Activated T-cell treated with anti-CD3 and anti-CD28 coated beads, Interleukin-2, amount 50 U/mL, for 24 hours (primary cell): Measurements from ENCODE around the gene RELN.

ENCODE experiments used
- DNase-seq: peaks from one replicate; pipeline ENCODE4 v3.0.0-alpha.2; 2020
- H3K27ac Mint-ChIP-seq: 2 replicates; pipeline ENCODE4 v1.8.0; 2020; ENCODE audit warnings: mild to moderate bottlenecking, mixed read lengths
- H3K27me3 Mint-ChIP-seq: 2 replicates; pipeline ENCODE4 v1.8.0; 2020; ENCODE audit warnings: mixed read lengths
- H3K36me3 Mint-ChIP-seq: 2 replicates; pipeline ENCODE4 v1.8.0; 2020; ENCODE audit warnings: low read depth, mixed read lengths
- H3K4me1 Mint-ChIP-seq: 2 replicates; pipeline ENCODE4 v1.8.0; 2020; ENCODE audit warnings: low read depth, mixed read lengths
- H3K4me3 Mint-ChIP-seq: 2 replicates; pipeline ENCODE4 v1.8.0; 2020; ENCODE audit warnings: mild to moderate bottlenecking, moderate library complexity, mixed read lengths
- H3K9me3 Mint-ChIP-seq: 2 replicates; pipeline ENCODE4 v1.8.0; 2020; ENCODE audit warnings: mixed read lengths

The RELN gene

DNA sequence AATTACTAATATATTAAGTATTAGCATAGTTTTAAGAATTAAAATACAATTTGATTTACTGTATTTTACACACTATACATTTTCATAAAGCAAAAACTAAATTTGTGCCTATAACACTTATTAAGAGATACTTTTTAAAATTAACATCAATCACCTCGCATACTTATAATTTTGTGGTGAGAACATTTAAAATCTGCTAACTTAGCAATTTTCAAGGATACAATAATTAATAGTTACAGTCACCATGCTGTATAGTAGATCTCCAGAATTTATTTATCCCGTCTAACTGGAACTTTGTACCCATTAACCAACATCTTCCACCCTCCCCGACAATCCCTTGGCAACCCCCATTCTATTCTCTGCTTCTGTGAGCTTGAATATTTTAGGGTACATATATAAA, 47.5 kb downstream of the RELN start:
- no peak overlapping the region for H3K4me3 Mint-ChIP-seq
- DNase-seq, result no peak
- no peaks in the 10 kb centered on the region for H3K36me3 Mint-ChIP-seq
- H3K9me3 Mint-ChIP-seq, result no peaks in the 10 kb centered on the region
- peaks cover 16% of the 10 kb centered on the region for H3K27me3 Mint-ChIP-seq
- H3K4me1 Mint-ChIP-seq, result no peaks in the 10 kb centered on the region
- no peak overlapping the region for H3K27ac Mint-ChIP-seq

- Mint-ChIP-seq H3K36me3 (no peaks in the 10 kb centered on the region), H3K4me1 (no peaks in the 10 kb centered on the region), H3K4me3 (no peak overlapping the region), H3K27me3 (peaks cover 20% of the 10 kb centered on the region), H3K9me3 (no peaks in the 10 kb centered on the region), H3K27ac (no peak overlapping the region)
- no peak for DNase-seq
These were observed 48.8 kb downstream of the RELN start for GRCh38 chr7:103940382-103941268.

GRCh38 chr7:103937680-103938079, 51.8 kb downstream of the RELN start:
- Mint-ChIP-seq H3K36me3 (no peaks in the 10 kb centered on the region), H3K27ac (no peak overlapping the region), H3K27me3 (peaks cover 16% of the 10 kb centered on the region), H3K9me3 (no peaks in the 10 kb centered on the region), H3K4me3 (no peak overlapping the region), H3K4me1 (no peaks in the 10 kb centered on the region)
- no peak for DNase-seq

DNA sequence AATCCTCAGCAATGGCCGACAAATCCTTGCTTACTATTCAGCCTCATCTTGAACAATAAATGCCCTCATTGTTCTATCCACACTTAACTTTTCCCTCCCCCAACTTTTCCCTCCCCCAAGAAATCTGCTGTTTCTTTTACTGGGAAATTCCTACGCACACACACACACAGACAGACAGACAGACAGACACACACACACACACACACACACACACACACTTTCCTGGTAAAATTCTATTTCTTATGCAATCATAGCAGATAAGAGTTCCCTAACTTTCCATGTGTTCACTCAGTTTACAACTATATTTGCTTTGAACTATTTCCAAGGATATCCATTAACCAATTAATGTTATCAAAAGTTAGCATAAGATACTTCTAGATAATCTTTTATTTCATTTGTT, 52.9 kb downstream of the RELN start:
- Mint-ChIP-seq H3K27ac (no peak overlapping the region), H3K4me1 (no peaks in the 10 kb centered on the region), H3K9me3 (no peaks in the 10 kb centered on the region), H3K4me3 (no peak overlapping the region), H3K27me3 (peaks cover 24% of the 10 kb centered on the region), H3K36me3 (no peaks in the 10 kb centered on the region)
- DNase-seq, result no peak

DNA sequence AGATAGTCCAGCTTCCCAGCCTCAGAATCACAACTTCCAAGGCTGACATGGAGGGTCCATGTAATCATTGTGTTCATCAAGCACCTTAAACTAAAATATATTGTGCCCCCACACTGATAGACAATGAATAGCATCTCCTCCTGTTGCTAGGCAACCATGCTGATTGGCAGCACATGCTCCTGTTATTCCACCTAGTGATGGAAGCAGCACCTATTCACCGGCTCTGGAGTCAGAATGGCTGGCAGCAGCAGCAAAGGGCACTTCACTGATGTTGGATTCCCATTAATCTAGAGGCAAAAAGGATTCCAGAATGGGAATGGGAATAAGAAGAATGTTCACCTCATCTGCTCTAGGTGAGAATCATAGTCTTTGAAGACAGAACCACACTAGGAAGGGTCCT, 55.0 kb downstream of the RELN start:
- DNase-seq, result no peak
- Mint-ChIP-seq H3K27ac (no peak overlapping the region), H3K4me1 (no peaks in the 10 kb centered on the region), H3K36me3 (no peaks in the 10 kb centered on the region), H3K27me3 (peaks cover 19% of the 10 kb centered on the region), H3K9me3 (no peaks in the 10 kb centered on the region), H3K4me3 (no peak overlapping the region)

DNA sequence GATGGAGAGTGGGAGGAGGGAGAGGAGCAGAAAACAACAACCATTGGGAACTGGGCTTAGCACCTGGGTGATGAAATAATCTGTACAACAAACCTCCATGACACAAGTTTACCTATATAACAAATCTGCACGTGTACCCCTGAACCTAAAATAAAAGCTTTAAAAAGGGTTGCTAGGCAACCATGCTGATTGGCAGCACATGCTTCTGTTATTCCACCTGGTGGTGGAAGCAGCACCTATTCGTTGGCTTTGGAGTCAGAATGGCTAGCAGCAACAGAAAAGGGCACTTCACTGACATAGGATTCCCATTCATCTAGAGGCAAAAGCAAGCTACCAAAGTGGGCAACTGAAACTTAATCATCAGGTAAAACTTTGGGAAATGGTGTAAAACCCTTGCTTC, 57.1 kb downstream of the RELN start:
- Mint-ChIP-seq H3K4me1 (no peaks in the 10 kb centered on the region), H3K9me3 (no peaks in the 10 kb centered on the region), H3K27ac (no peak overlapping the region), H3K4me3 (no peak overlapping the region), H3K36me3 (no peaks in the 10 kb centered on the region), H3K27me3 (peaks cover 16% of the 10 kb centered on the region)
- no peak for DNase-seq

DNA sequence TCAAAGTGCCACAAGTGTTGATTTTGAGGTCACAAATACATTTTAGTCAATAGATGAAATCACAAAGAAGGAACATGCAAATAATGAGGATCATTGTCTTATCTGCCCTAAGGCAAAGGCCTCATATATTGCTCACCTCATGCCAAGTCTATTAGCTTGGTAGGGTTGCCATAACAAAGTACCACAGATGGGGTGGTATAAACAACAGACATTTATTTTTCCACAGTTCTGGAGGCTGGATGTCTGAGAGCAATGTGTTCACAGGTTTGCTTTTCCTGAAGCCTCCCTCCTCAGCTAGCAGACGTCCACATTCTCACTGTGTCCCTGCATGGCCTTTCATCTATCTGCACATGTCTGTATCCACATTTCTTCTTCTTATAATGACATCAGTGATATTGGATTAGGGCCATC, 59.6 kb downstream of the RELN start:
- Mint-ChIP-seq H3K36me3 (no peaks in the 10 kb centered on the region), H3K4me1 (no peaks in the 10 kb centered on the region), H3K4me3 (no peak overlapping the region), H3K9me3 (no peaks in the 10 kb centered on the region), H3K27me3 (peaks cover 13% of the 10 kb centered on the region), H3K27ac (no peak overlapping the region)
- DNase-seq, result no peak

DNA sequence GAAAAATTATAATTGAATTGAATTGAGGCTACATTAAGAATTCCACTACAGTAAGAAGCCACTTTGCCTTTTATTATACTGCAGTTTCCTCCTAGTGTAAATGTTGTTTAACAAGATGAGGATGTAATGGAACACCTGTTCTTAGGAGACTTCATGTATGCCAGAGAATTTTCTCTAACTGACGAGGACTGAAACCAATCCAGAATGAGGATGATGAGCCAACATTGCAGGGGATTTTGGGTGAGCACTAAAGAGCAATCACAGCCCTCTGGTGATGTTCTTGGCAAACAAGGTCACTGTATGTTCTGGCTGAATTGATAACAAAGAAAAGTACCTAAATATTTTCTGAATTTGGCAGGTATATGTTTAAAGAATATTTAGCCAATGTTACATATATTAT, 60.9 kb downstream of the RELN start:
- no peaks in the 10 kb centered on the region for H3K4me1 Mint-ChIP-seq
- no peak overlapping the region for H3K4me3 Mint-ChIP-seq
- no peaks in the 10 kb centered on the region for H3K9me3 Mint-ChIP-seq
- no peak overlapping the region for H3K27ac Mint-ChIP-seq
- no peaks in the 10 kb centered on the region for H3K36me3 Mint-ChIP-seq
- DNase-seq, result no peak
- peaks cover 13% of the 10 kb centered on the region for H3K27me3 Mint-ChIP-seq

DNA sequence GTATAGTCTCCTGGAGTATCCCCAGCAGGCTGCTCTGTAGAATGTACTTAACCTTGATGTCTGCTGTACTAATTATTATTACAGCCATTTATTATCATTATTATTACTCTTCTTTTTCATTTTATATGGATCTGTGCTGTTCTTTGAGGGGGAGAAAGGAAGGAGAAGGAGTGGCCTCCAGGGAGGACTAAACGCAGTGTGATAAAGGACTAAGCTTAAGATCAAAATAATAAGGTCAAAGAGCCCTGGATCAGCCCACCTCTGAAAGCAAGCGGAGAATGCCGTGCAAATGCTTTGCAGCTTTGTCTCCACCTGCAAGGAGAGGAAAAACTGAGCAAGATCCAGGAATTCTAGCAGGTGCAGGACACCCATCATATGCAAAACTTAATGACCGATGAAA, 65.3 kb downstream of the RELN start:
- H3K9me3 Mint-ChIP-seq, result no peaks in the 10 kb centered on the region
- H3K4me3 Mint-ChIP-seq, result no peak overlapping the region
- H3K27ac Mint-ChIP-seq, result no peak overlapping the region
- H3K4me1 Mint-ChIP-seq, result no peaks in the 10 kb centered on the region
- peaks cover 5% of the 10 kb centered on the region for H3K27me3 Mint-ChIP-seq
- DNase-seq, result no peak
- no peaks in the 10 kb centered on the region for H3K36me3 Mint-ChIP-seq

GRCh38 chr7:103922407-103922806, 67.1 kb downstream of the RELN start:
- Mint-ChIP-seq H3K4me1 (no peaks in the 10 kb centered on the region), H3K9me3 (no peaks in the 10 kb centered on the region)

DNA sequence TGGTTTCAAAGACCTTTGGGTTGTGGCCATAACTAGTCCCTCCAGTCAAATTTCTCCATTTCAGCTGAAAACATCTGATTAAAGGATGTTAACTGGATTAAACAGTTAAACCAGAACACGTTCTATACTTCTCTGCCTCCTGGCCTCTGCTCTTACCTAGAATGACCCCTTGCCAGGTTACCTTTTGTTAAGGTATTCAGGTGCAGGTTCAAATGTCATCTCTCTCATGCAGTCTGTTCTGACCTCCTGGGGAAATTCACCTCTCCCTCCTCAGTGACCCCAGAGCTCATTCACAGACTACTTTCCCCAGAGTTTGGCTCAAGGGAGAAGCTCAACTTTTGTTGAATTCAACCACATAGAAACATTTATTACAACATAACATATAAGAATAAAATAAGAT, 67.8 kb downstream of the RELN start:
- H3K36me3 Mint-ChIP-seq, result no peaks in the 10 kb centered on the region
- H3K27ac Mint-ChIP-seq, result no peak overlapping the region
- peaks cover 11% of the 10 kb centered on the region for H3K27me3 Mint-ChIP-seq

More at GRCh38 chr7:103922407-103922806, 67.1 kb downstream of the RELN start:
- no peak overlapping the region for H3K27ac Mint-ChIP-seq
- H3K36me3 Mint-ChIP-seq, result no peaks in the 10 kb centered on the region
- peaks cover 11% of the 10 kb centered on the region for H3K27me3 Mint-ChIP-seq
- no peak overlapping the region for H3K4me3 Mint-ChIP-seq
- no peak for DNase-seq

GRCh38 chr7:103919272-103919868, 70.1 kb downstream of the RELN start:
- no peak for DNase-seq
- H3K27ac Mint-ChIP-seq, result no peak overlapping the region
- H3K36me3 Mint-ChIP-seq, result no peaks in the 10 kb centered on the region
- no peak overlapping the region for H3K4me3 Mint-ChIP-seq
- H3K9me3 Mint-ChIP-seq, result no peaks in the 10 kb centered on the region
- H3K27me3 Mint-ChIP-seq, result peaks cover 15% of the 10 kb centered on the region
- no peaks in the 10 kb centered on the region for H3K4me1 Mint-ChIP-seq

More for the DNA sequence above, 67.8 kb downstream of the RELN start:
- no peaks in the 10 kb centered on the region for H3K9me3 Mint-ChIP-seq
- H3K4me3 Mint-ChIP-seq, result no peak overlapping the region
- DNase-seq, result no peak
- H3K4me1 Mint-ChIP-seq, result no peaks in the 10 kb centered on the region

DNA sequence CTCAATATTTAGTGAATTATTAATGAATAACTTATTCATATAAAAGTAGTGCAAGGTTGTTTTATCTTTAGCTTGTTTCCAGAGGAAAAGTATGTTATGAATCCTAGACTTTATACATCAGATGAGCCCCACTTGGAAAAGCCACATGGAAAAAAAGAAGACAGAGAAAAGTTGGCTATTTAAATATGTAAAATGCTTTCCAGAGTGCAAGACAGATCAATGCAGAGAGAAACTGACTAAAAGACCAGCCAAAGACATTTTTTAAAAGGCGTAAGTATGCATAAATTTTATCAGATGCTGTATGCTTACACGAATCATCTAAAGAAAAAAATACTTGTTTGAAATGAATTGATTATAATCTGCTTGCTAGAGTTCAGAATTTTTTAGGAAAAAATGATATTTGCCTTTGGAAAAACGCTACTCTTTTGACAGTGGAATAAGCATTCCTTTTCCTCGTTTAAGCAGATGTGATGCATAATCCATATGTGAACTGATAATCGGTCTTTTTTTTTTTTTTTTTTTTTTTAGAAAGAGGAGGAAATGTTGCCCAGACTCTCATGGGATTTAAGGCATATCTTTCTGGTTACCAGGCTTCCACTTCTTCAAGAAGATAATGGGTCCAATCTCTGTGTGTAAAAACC, 70.7 kb downstream of the RELN start:
- Mint-ChIP-seq H3K27ac (no peak overlapping the region), H3K4me1 (no peaks in the 10 kb centered on the region), H3K4me3 (no peak overlapping the region), H3K9me3 (no peaks in the 10 kb centered on the region), H3K27me3 (peaks cover 15% of the 10 kb centered on the region), H3K36me3 (no peaks in the 10 kb centered on the region)
- no peak for DNase-seq

DNA sequence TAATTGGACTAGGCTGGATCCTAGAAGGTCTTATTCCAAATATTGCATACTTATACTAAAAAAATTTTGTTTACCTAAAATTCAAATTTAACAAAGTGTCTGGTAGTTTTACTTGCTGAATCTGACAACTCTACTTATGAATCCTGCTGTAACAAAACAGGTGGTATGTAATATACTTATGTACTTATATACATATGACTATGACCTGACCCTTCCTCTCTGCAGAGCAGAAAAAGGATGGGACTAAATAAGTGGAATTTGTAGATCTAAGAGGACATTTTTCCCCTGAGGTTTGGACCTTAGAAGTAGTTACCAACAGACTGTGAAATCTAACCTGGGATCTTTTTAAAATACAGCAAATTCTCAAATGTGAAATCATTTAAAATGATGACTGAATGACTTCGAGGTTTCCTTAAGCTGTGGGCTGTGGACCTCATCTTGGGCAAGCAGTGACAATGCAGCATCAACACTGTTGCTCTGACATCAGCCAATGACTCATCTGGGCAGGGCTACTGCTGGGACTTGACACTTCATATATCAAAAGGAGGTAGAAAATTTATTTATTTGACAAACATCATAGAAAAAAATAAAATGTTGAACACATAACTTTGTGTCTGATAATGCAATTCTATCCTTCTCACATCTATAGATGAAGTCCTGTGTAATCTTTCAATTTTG, 73.6 kb downstream of the RELN start:
- H3K36me3 Mint-ChIP-seq, result no peaks in the 10 kb centered on the region
- peaks cover 15% of the 10 kb centered on the region for H3K27me3 Mint-ChIP-seq
- no peaks in the 10 kb centered on the region for H3K9me3 Mint-ChIP-seq
- H3K27ac Mint-ChIP-seq, result no peak overlapping the region
- H3K4me1 Mint-ChIP-seq, result no peaks in the 10 kb centered on the region
- no peak for DNase-seq
- H3K4me3 Mint-ChIP-seq, result no peak overlapping the region
